ENCODE data around the gene AQP4.

Gene AQP4

GRCh38 chr18:26865557-26865956, at the start of gene AQP4:
AQP4 (minus strand) TSS chr18:26865707; CDS start chr18:26865689, 18 bp downstream.
- no peak for DNase-seq (ENCODE audit: low read depth)

- no peak for DNase-seq (ENCODE audit: low read depth)
Measured at GRCh38 chr18:26911840-26912239, 46.3 kb upstream of the AQP4 start.

DNA sequence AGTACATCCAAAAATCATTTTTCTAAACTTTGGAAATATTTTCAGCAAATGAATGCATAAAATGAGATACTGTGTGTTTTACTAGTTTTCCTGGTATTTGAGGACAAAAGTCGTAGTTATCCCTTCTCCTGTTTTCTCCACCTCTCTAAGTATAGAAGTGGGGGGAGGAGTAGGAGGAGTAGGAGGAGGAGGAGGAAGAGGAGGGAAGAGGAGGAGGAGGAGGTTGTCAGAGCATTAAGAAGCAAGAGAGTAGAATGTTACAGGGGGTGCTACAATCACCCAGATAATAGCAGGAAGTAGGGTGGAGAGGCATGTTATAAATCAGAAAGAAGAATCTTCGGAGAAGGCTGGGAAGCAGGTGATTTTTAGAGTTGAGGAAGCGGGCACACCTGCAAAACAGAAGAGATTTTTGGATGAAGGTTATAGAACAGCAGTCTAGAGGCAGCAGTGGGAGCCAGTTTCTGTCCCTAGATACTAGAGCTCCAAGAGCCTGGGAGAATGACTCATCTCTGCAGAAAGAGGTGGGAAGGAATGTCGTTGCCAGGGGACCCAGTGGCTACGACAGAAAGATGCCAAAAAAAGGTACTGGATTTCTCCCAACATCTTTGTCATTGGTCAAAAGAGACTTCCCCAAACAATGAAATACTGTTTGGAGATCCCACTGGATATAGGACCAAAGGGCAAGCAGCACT, 44.2 kb upstream of the AQP4 start:
- DNase-seq (ENCODE audit: low read depth): no peak

- DNase-seq (ENCODE audit: low read depth): no peak
Measured at GRCh38 chr18:26908906-26909305, 43.4 kb upstream of the AQP4 start.

GRCh38 chr18:26902291-26902690, 36.8 kb upstream of the AQP4 start:
- no peak for DNase-seq (ENCODE audit: low read depth)

- no peak for DNase-seq (ENCODE audit: low read depth)
Measured at GRCh38 chr18:26901020-26901419, 35.5 kb upstream of the AQP4 start.

DNA sequence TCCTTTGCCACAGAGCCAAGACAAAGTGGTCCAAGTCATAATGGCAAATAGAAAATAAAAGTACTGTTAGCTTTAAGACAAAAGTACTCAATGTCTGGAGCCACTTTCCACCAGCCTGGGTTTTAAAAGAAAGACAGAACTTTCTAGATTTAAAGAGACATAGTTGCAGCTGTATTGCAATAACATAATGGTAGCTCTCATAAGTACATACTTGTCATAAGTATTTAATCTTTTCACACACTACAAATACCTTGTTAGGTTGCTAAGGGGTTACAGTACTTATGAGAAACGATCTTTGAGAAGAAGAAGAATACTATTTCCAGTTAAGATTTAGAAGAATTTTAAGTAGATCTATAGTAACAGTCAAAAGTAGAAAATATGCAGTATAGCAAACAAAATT, 28.9 kb upstream of the AQP4 start:
- no peak for DNase-seq (ENCODE audit: low read depth)

- no peak for DNase-seq (ENCODE audit: low read depth)
Measured at GRCh38 chr18:26893996-26894395, 28.5 kb upstream of the AQP4 start.

DNA sequence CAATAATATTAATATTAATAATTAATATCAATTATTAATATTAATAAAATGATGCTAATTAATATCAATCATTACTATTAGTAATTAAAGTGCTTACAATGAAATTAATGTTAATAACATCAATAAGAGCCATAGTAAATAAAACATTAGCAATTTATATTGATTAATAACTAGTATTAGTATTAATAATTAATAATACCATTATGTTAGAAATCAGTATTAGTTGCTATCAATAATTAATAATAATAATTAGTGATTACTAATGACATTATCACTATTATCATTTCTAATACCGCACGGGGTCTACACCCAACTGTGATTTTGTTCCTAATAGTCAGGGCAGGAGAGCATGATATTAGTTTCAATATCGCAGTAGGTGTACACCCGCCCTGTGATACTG, 22.8 kb upstream of the AQP4 start:
- no peak for DNase-seq (ENCODE audit: low read depth)

DNA sequence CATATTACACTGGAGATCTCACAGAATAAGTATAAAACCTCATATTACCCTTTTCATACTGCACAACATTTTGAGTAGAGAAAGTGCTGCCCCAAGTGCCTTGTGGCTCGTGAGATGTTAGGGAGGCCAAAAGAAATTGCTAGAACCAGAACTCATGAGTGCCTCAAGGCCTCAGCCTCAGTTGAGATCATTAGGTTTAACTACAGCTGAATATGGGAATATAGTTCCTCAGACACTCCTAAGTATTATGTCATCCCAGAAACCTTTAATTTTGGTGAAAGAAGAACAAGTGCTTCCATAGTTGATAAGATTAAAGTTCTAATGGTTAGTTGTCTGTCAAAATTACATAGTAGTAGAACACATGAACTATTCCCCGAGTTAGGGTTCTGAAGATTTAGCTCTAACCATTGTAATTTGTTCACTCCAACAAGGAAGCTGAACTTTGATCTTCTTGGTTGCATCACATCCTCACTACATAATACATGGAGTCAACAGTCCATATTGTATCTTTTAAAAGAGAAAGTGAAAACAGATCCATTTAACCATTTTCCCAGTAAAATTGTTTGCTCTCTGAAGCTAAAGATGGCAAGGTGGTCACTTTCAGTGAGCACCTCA, 9.6 kb upstream of the AQP4 start:
- no peak for DNase-seq (ENCODE audit: low read depth)

- DNase-seq (ENCODE audit: low read depth): no peak
Measured at GRCh38 chr18:26874283-26874682, 8.8 kb upstream of the AQP4 start.

- DNase-seq (ENCODE audit: low read depth): no peak
Measured at GRCh38 chr18:26869640-26870039, 4.1 kb upstream of the AQP4 start.

- DNase-seq (ENCODE audit: low read depth): no peak
Measured at GRCh38 chr18:26868968-26869586, 3.6 kb upstream of the AQP4 start.

GRCh38 chr18:26867471-26867870, 2.0 kb upstream of the AQP4 start:
- no peak for DNase-seq (ENCODE audit: low read depth)

- DNase-seq (ENCODE audit: low read depth): no peak
Measured at GRCh38 chr18:26864658-26865057, 849 bp downstream of the AQP4 start.

DNA sequence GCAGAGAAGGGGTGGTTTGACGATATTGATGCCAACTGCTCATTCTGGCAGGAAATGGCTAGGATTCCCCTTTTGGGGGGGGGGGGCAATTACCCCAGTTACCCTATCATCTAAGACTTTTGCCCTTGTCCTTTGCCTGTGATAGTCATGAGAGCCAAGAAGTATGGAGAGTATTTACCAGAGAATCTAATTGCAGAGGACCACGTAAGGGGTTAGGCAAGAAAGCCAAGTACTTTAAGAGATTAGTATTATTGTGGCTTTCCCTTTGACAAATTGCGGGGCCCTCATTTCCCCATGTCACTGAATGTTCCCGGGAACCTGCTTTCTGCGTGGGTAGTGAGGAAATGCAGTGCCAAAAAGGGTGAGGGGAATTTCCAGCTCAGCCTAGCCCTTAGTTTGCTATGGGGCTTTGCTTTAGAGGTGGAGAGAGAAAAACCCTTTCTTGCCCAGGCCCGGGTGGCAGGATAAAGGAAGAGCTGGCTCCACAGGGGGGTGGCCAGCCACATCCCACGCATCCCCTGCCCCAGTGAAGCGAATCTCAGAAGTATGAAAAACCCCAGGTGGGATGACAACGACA, 1.5 kb downstream of the AQP4 start:
- DNase-seq (ENCODE audit: low read depth): no peak

DNA sequence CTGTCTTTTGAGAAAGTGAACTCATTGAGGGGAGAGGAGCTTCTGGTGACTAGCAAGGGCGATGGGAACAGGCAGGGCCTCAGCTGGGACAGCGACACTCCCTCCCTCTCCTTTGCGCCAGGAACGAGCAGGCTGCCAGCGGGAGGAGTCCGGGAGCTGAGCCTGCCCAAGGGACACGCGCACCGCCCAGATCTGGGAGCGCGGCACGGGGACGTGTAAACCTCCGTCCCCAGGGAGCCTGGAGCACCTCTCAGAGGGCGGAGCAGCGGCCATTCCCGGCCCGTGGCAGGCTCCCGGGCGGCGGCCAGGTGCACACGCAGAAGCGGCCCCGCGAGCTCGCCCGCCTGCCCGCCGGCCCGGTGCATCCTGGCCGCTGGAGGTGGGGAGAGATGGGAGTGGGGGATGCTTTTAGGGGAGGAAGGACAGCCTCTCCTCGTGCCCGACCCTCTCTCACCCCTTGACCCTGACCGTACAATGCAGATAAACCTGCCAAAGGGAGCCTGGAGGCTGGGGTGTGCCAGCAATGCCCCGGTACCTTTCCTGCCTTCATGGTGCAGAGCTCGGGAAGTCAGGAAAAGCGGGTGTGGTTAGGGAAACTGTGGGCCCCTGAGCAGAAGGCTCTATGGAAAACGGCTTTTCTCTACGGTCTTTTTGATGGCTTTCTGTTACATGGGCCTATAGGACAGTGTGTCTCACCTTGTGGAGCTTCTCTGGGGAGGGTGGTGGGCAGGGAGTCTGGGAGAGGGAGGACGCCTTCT, 2.2 kb downstream of the AQP4 start:
- DNase-seq (ENCODE audit: low read depth): no peak

- DNase-seq (ENCODE audit: low read depth): no peak
Measured at GRCh38 chr18:26862084-26862483, 3.4 kb downstream of the AQP4 start.

DNA sequence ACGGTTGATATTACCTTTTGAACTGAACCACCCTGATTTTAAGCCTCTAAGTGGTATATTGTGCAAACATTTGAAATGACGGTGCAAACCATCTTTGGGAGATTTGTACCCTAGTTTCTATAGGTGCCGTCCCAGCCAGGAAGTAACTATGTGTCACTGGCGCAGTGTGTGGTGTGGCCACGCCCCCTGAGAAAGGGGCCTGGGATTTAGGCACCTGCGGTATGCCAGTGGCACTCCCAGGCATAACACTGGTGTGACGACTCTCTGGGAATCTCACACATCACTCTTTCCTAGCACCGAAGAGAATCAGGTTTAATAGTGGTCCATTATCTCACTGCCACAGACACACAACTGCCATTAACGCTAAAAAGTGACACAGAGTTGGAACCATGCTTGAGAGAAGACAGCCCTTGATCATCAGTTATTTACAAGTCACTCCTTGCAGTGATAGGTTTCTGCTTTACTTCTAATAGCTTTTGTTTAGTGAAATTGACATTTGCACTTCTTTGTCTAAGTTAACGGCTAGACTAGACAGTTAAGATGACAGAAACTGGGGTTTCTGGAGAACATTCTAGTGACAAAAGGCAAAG, 11.1 kb downstream of the AQP4 start:
- DNase-seq (ENCODE audit: low read depth): no peak

DNA sequence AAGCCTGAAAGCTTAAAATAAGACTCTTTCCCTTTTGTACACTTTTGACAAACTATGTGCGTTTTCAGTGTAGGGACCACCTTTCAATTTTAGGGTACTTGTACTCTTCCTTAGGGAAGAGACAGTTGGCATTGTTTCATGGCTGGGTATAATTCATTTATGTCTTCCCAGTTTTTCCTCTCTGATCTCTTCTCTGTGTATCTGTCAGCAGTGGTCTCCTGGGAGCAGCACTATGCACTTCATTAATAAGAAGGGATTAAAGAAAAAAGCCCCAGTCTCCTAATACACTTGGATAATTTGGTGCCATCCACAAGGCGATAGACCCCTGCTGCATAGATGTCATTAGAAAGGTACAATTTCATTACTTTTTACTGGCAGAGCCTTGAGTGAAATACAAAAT, 12.1 kb downstream of the AQP4 start:
- no peak for DNase-seq (ENCODE audit: low read depth)

- DNase-seq (ENCODE audit: low read depth): no peak
Measured at GRCh38 chr18:26843760-26844159, 21.7 kb downstream of the AQP4 start.

DNA sequence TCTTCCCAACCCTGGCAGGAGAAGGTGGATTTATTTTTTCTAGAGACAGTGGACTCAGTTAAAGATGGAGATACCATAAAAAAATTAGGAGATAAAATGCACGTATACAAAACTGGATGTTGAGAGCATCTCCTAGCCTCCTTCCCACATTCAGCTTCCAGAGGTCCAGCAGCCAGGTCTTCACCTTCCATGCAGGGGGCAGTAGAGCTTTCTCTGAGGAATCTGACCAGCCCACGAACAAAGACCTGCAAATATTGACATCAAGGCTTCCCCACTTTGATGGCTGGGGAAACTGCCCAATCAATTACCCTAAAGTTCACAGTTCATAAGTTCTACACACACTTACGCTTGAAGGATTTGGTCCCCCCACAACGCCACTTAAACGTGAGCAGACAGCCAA, 24.5 kb downstream of the AQP4 start:
- DNase-seq (ENCODE audit: low read depth): no peak

Measured in activated T-cell treated with anti-CD3 and anti-CD28 coated beads for 24 hours (primary cell).